ENCODE measurements around the gene SULT1A1. TPM values are rescaled to one million over a fixed set of nuclear protein-coding genes. Genes with fewer than 3 reads are reported as not detected.
"Not testable (repeated sequence)": the region's sequence is repeated elsewhere in the genome, so short reads cannot be mapped to it uniquely, and the experiment has no call there.

SULT1A1 gene
- total RNA-seq, 2 experiments from 2014 or later = 13.8 to 14.4 TPM

- no peak for DNase-seq
- Histone ChIP-seq H3K27ac (ENCODE audit: low read depth in 1 of 2, low read length in 2 of 2) (no peak overlapping the region), H3K4me3 (ENCODE audit: low read length) (no peak overlapping the region), H3K9me3 (ENCODE audit: control insufficient read depth in 1 of 2, insufficient read depth in 1 of 2, low read length in 2 of 2) (no peaks in the 10 kb centered on the region), H3K36me3 (ENCODE audit: insufficient read depth, low read length) (no peaks in the 10 kb centered on the region), H3K4me1 (ENCODE audit: insufficient read depth, low read length) (peaks cover 6% of the 10 kb centered on the region), H3K27me3 (ENCODE audit: control insufficient read depth in 1 of 2, insufficient read depth in 2 of 2, low read length in 2 of 2) (no peaks in the 10 kb centered on the region)
- ChIA-PET POLR2A (interaction anchor here (1.4 kb wide), 1 partner anchor 13 kb away, joined by 5 read pairs; no protein-coding TSS in a partner anchor), CTCF (interaction anchor here (0.6 kb wide), 1 partner anchor 453 kb away, joined by 3 read pairs; no protein-coding TSS in a partner anchor)
- ATAC-seq (ENCODE audit: poor library complexity) = no peak
- Mint-ChIP-seq H3K4me1 (ENCODE audit: low read depth) (peaks cover 15% of the 10 kb centered on the region), H3K9me3 (no peaks in the 10 kb centered on the region), H3K27ac (no peak overlapping the region), H3K36me3 (ENCODE audit: low read depth) (no peaks in the 10 kb centered on the region), H3K27me3 (no peaks in the 10 kb centered on the region), H3K4me3 (no peak overlapping the region)
- TF ChIP-seq CTCF (IDR thresholded peaks at IDR 0.05) = no peak
- intact Hi-C loops (cut with DNase I, micrococcal nuclease) = loop anchor here in 1 of 2 experiments (10.0 kb wide), 1 partner anchor 56 kb away; the partner anchor contains the start of gene SGF29
Measured at GRCh38 chr16:28610595-28611191, 849 bp upstream of the SULT1A1 start.

- H3K27ac ChIP-seq (ENCODE audit: low read depth in 1 of 2, low read length in 2 of 2); intact Hi-C loops (cut with DNase I, micrococcal nuclease); H3K9me3 Mint-ChIP-seq; H3K4me3 Mint-ChIP-seq; H3K4me1 ChIP-seq (ENCODE audit: insufficient read depth, low read length); ATAC-seq (ENCODE audit: poor library complexity); H3K27me3 Mint-ChIP-seq; H3K27ac Mint-ChIP-seq; H3K36me3 Mint-ChIP-seq (ENCODE audit: low read depth); CTCF ChIA-PET; H3K4me3 ChIP-seq (ENCODE audit: low read length); H3K9me3 ChIP-seq (ENCODE audit: control insufficient read depth in 1 of 2, insufficient read depth in 1 of 2, low read length in 2 of 2); H3K27me3 ChIP-seq (ENCODE audit: control insufficient read depth in 1 of 2, insufficient read depth in 2 of 2, low read length in 2 of 2); H3K36me3 ChIP-seq (ENCODE audit: insufficient read depth, low read length): not testable (repeated sequence)
- DNase-seq = peak in 1 of 14 experiments; percentile 11
- H3K4me1 Mint-ChIP-seq (ENCODE audit: low read depth) = peaks cover 15% of the 10 kb centered on the region
- POLR2A ChIA-PET = interaction anchor here (0.6 kb wide), 2 partner anchors 14 to 117 kb away, joined by 3 to 4 read pairs; partner anchors contain the start of gene CLN3
Measured at GRCh38 chr16:28608867-28609596, 812 bp downstream of the SULT1A1 start.

GRCh38 chr16:28608496-28608808, 1.4 kb downstream of the SULT1A1 start:
- CTCF ChIA-PET = not testable (repeated sequence)

GRCh38 chr16:28607681-28608495, 2.0 kb downstream of the SULT1A1 start:
- POLR2A ChIA-PET = not testable (repeated sequence)

More at GRCh38 chr16:28608496-28608808, 1.4 kb downstream of the SULT1A1 start:
- H3K27me3 Mint-ChIP-seq; POLR2A ChIA-PET; H3K27me3 ChIP-seq (ENCODE audit: control insufficient read depth in 1 of 2, insufficient read depth in 2 of 2, low read length in 2 of 2); H3K27ac ChIP-seq (ENCODE audit: low read depth in 1 of 2, low read length in 2 of 2); ATAC-seq (ENCODE audit: poor library complexity); H3K9me3 ChIP-seq (ENCODE audit: control insufficient read depth in 1 of 2, insufficient read depth in 1 of 2, low read length in 2 of 2); H3K9me3 Mint-ChIP-seq; DNase-seq; H3K36me3 ChIP-seq (ENCODE audit: insufficient read depth, low read length); H3K36me3 Mint-ChIP-seq (ENCODE audit: low read depth); H3K27ac Mint-ChIP-seq; H3K4me3 Mint-ChIP-seq; H3K4me1 ChIP-seq (ENCODE audit: insufficient read depth, low read length); intact Hi-C loops (cut with DNase I, micrococcal nuclease); H3K4me3 ChIP-seq (ENCODE audit: low read length): not testable (repeated sequence)
- peaks cover 15% of the 10 kb centered on the region for H3K4me1 Mint-ChIP-seq (ENCODE audit: low read depth)

More at GRCh38 chr16:28607681-28608495, 2.0 kb downstream of the SULT1A1 start:
- H3K4me3 ChIP-seq (ENCODE audit: low read length); H3K27ac Mint-ChIP-seq; H3K4me3 Mint-ChIP-seq; ATAC-seq (ENCODE audit: poor library complexity); H3K36me3 Mint-ChIP-seq (ENCODE audit: low read depth); H3K27ac ChIP-seq (ENCODE audit: low read depth in 1 of 2, low read length in 2 of 2); intact Hi-C loops (cut with DNase I, micrococcal nuclease); H3K36me3 ChIP-seq (ENCODE audit: insufficient read depth, low read length); H3K27me3 ChIP-seq (ENCODE audit: control insufficient read depth in 1 of 2, insufficient read depth in 2 of 2, low read length in 2 of 2); H3K4me1 ChIP-seq (ENCODE audit: insufficient read depth, low read length); H3K27me3 Mint-ChIP-seq; H3K9me3 ChIP-seq (ENCODE audit: control insufficient read depth in 1 of 2, insufficient read depth in 1 of 2, low read length in 2 of 2); H3K9me3 Mint-ChIP-seq: not testable (repeated sequence)
- H3K4me1 Mint-ChIP-seq (ENCODE audit: low read depth) = peaks cover 15% of the 10 kb centered on the region
- CTCF ChIA-PET = interaction anchor here (0.7 kb wide), 1 partner anchor 235 kb away, joined by 3 read pairs; no protein-coding TSS in a partner anchor
- peak in 1 of 14 experiments; percentile 28 for DNase-seq
